ENCODE results near the gene IMMT.

The IMMT gene

GRCh38 chr2:86195808-86196387 is 636 bp upstream of the IMMT start:
- DNase-seq = no peak

- DNase-seq = peak in 1 of 2 donors; percentile 88
Observed at GRCh38 chr2:86194751-86195054, 559 bp downstream of the IMMT start.

GRCh38 chr2:86193901-86194567 is 1.2 kb downstream of the IMMT start:
- no peak for DNase-seq

- DNase-seq = no peak
Observed at GRCh38 chr2:86189782-86190416, 5.4 kb downstream of the IMMT start.

- no peak for DNase-seq
Observed at GRCh38 chr2:86186431-86186830, 8.8 kb downstream of the IMMT start.

GRCh38 chr2:86185517-86186212 is 9.6 kb downstream of the IMMT start:
- no peak for DNase-seq

GRCh38 chr2:86176597-86176996 is 18.7 kb downstream of the IMMT start:
- DNase-seq = no peak

- no peak for DNase-seq
Observed at GRCh38 chr2:86175828-86176227, 19.4 kb downstream of the IMMT start.

GRCh38 chr2:86174445-86174844 is 20.8 kb downstream of the IMMT start:
- DNase-seq = no peak

- DNase-seq = no peak
Observed at GRCh38 chr2:86172610-86173009, 22.7 kb downstream of the IMMT start.

GRCh38 chr2:86171295-86171694 is 24.0 kb downstream of the IMMT start:
- DNase-seq = no peak

- DNase-seq = no peak
Observed at GRCh38 chr2:86170449-86170848, 24.8 kb downstream of the IMMT start.

- DNase-seq = no peak
Observed at GRCh38 chr2:86160156-86160952, 34.9 kb downstream of the IMMT start.

- no peak for DNase-seq
Observed at GRCh38 chr2:86158286-86158685, 37.0 kb downstream of the IMMT start.

- no peak for DNase-seq
Observed at GRCh38 chr2:86157009-86157556, 38.2 kb downstream of the IMMT start.

GRCh38 chr2:86150502-86150901 is 44.8 kb downstream of the IMMT start:
- DNase-seq = no peak

GRCh38 chr2:86147793-86148192 is 47.5 kb downstream of the IMMT start:
- DNase-seq = no peak

- no peak for DNase-seq
Observed at GRCh38 chr2:86143926-86144685, 51.2 kb downstream of the IMMT start.

GRCh38 chr2:86143307-86143706 is 52.0 kb downstream of the IMMT start:
- no peak for DNase-seq

GRCh38 chr2:86142436-86143257 is 52.6 kb downstream of the IMMT start:
- DNase-seq = no peak

- no peak for DNase-seq
Observed at GRCh38 chr2:86140969-86141392, 54.3 kb downstream of the IMMT start.
